ENCODE results near the gene BLMH. TPM values are rescaled to one million over a fixed set of nuclear protein-coding genes. Genes with fewer than 3 reads are reported as not detected.

BLMH gene
- total RNA-seq, 2 experiments from 2014 or later = 47.0 to 52.7 TPM

DNA sequence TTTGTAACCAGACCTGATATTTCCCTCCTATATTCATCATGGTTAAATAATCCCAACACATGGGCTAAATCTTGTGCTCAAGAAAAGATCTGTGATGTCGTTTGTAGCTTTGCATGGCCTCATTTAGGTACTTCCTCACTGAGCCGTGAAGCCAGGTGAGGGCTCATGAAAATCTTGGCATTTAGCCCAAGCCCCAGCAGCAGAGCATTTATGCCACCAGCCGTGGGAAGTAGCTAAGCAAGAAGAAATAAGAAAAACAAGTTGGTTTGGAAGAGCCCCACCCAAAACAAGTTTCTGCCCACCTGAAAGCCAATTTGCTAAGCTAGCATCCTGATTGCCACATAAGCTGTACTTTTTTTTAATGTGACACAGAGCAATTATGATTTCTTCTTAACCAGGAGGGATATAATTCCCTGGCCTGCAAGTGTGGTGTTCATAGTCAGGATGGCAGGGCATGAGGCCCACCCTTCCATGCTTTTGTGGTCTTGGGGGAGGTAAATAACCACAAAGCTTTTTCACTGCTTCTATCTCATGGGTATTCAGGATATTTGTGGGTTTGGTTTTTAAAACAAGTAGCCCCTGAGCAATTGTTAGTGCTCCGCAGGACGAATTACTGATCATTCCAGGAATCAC is 31.6 kb upstream of the BLMH start:
- CTCF ChIA-PET = interaction anchor here (0.6 to 1.5 kb wide), 4 partner anchors 10 to 515 kb away, joined by 3 to 7 read pairs (median 4); no protein-coding TSS in a partner anchor
- peak; percentile 33 for DNase-seq
- Mint-ChIP-seq H3K9me3 (no peaks in the 10 kb centered on the region), H3K27me3 (peaks cover 2% of the 10 kb centered on the region), H3K4me1 (peaks cover 24% of the 10 kb centered on the region), H3K4me3 (no peak overlapping the region), H3K27ac (peak overlapping the region; percentile 67), H3K36me3 (ENCODE audit: low read depth) (no peaks in the 10 kb centered on the region)
- POLR2A ChIA-PET = no interaction called here

DNA sequence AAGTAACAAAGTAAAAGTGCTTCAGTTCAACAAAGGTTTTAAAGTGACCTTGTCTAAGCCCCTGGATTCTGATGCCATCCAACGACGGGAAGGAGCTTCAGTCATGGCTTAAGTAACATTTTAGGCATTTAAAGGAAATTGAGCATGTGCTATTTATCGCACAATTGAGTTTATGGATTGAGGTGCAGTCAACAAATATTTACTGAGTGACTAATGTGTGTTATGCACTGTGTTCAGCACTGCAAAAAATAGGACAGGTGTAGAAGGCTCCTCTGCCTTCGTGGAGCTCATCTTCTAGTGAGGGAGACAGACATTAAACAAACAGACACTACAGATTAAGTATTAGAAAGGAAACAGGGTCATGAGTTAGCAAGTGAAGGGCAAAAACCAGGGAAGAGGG is 29.6 kb upstream of the BLMH start:
- no peaks in the 10 kb centered on the region for H3K27me3 Mint-ChIP-seq
- ChIA-PET POLR2A (interaction anchor here (0.6 kb wide), 1 partner anchor 123 kb away, joined by 3 read pairs; no protein-coding TSS in a partner anchor), CTCF (interaction anchor here (0.7 to 1.5 kb wide), 2 partner anchors 9 to 14 kb away, joined by 3 read pairs; no protein-coding TSS in a partner anchor)
- no peaks in the 10 kb centered on the region for H3K36me3 Mint-ChIP-seq (ENCODE audit: low read depth)
- no peak for DNase-seq
- H3K9me3 Mint-ChIP-seq = no peaks in the 10 kb centered on the region
- H3K27ac Mint-ChIP-seq = no peak overlapping the region
- H3K4me3 Mint-ChIP-seq = no peak overlapping the region
- H3K4me1 Mint-ChIP-seq = peaks cover 23% of the 10 kb centered on the region

DNA sequence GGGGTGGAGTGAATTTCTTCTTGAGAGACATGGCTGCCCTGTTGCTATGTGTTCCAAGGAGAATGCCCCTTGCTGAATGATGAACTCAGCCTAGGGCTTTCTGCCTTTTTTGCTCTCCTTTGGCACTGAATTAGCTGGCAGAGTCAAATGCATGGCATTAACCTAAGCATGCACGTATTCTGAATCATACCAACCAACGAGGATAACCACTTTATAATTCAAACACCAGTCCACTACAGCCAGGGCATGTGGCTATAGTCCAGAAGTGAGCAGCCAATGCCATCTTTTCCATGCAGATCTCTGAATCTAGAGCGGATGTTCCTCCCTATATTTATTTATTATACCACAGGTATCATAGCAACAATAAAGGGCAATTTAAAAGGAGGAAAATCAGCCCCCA is 26.4 kb upstream of the BLMH start:
- ChIA-PET CTCF (interaction anchor here (0.6 to 1.1 kb wide), 2 partner anchors 11 to 193 kb away, joined by 3 read pairs; no protein-coding TSS in a partner anchor), POLR2A (interaction anchor here (0.6 kb wide), 1 partner anchor 1621 kb away, joined by 3 read pairs; no protein-coding TSS in a partner anchor)
- Mint-ChIP-seq H3K27me3 (peaks cover 2% of the 10 kb centered on the region), H3K36me3 (ENCODE audit: low read depth) (no peaks in the 10 kb centered on the region), H3K4me1 (peaks cover 5% of the 10 kb centered on the region), H3K9me3 (no peaks in the 10 kb centered on the region), H3K4me3 (no peak overlapping the region), H3K27ac (no peak overlapping the region)
- no peak for DNase-seq

DNA sequence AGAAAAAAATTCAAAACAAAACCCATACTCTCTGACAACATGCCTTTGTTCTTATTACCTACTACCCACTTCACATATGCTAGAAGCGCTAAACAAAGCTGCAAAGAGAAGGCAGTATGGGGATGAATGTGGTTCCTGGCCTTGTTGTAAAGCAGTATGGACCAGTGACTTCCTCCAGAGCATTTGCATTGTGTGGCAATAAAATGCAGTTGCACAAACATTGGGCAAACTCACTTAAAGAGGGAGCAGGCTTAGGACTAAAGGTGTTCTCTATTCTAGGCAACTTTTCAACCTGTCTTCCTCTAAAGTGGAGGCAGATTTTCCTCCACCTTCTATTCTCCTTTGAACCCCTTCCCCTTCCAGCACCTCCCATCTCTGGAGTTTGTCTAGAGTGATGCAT is 25.0 kb upstream of the BLMH start:
- Mint-ChIP-seq H3K9me3 (no peaks in the 10 kb centered on the region), H3K27ac (no peak overlapping the region), H3K27me3 (peaks cover 9% of the 10 kb centered on the region), H3K4me3 (no peak overlapping the region), H3K4me1 (no peaks in the 10 kb centered on the region), H3K36me3 (ENCODE audit: low read depth) (no peaks in the 10 kb centered on the region)
- DNase-seq = no peak
- CTCF ChIA-PET = interaction anchor here (1.0 kb wide), 1 partner anchor 25 kb away, joined by 3 read pairs; the partner anchor contains the start of gene BLMH
- POLR2A ChIA-PET = no interaction called here

DNA sequence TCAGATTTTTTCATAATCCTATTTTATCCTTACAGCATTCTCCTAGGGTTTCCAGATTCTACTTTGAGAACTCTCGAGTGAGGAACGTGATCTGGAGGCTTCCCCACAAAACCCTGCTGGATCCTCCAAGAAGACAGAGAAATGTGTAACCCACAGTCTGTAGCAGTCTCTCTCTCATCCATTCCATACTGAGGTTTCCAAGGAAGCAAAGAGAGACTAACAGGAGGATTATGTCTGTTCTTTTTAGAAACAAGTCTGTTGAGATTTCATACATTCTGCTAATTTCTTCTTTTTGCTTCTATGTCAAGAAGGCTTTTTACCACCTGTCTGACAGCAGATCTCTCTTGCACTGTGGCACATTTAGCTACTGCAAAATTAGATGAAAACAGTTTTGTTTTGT is 23.4 kb upstream of the BLMH start:
- Mint-ChIP-seq H3K27me3 (peaks cover 9% of the 10 kb centered on the region), H3K36me3 (ENCODE audit: low read depth) (no peaks in the 10 kb centered on the region), H3K27ac (no peak overlapping the region), H3K4me1 (no peaks in the 10 kb centered on the region), H3K9me3 (no peaks in the 10 kb centered on the region), H3K4me3 (no peak overlapping the region)
- CTCF ChIA-PET = interaction anchor here (0.6 kb wide), 1 partner anchor 40 kb away, joined by 3 read pairs; no protein-coding TSS in a partner anchor
- DNase-seq = no peak
- POLR2A ChIA-PET = no interaction called here

DNA sequence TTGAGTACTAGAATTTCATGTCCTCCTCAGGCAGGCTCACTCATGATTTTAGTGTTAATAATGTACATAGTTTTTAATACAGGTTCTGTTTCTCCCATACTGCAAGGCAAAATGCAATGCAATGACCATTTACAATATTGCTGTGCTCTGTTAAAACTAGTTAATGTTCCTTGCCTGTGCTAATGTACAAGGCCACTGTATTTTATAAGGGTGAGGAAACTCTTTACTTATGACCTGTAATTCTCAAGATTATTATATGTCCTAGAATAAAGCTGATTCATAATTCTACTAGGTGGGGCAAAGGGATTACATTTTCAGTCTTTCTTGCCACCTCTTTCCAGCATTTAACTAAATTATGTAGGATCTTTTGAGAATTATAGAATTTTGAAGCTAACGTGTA is 22.7 kb upstream of the BLMH start:
- no peak for DNase-seq
- Mint-ChIP-seq H3K36me3 (ENCODE audit: low read depth) (no peaks in the 10 kb centered on the region), H3K27ac (no peak overlapping the region), H3K9me3 (no peaks in the 10 kb centered on the region), H3K4me3 (no peak overlapping the region), H3K4me1 (no peaks in the 10 kb centered on the region), H3K27me3 (peaks cover 9% of the 10 kb centered on the region)
- CTCF ChIA-PET = interaction anchor here (0.6 kb wide), 1 partner anchor 40 kb away, joined by 3 read pairs; no protein-coding TSS in a partner anchor
- POLR2A ChIA-PET = no interaction called here

DNA sequence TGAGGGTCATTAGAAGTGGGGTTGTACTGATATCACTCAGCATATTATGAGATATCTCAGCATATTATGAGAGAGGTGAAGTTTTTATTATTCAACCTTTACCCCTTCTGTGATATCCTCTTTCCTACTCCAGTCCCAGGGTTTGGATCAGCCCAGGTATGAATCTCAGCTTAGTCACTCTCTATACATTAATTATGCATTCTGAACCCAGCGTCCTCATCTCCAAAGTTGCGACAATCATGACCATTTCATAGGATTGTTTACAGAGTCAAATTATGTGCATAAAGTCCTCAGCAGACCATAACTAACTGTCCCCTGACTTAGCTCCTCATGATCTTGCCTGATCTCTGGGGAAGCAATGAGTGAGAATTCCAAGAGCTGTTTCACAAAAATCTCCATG is 20.5 kb upstream of the BLMH start:
- POLR2A ChIA-PET = no interaction called here
- no peaks in the 10 kb centered on the region for H3K36me3 Mint-ChIP-seq (ENCODE audit: low read depth)

DNA sequence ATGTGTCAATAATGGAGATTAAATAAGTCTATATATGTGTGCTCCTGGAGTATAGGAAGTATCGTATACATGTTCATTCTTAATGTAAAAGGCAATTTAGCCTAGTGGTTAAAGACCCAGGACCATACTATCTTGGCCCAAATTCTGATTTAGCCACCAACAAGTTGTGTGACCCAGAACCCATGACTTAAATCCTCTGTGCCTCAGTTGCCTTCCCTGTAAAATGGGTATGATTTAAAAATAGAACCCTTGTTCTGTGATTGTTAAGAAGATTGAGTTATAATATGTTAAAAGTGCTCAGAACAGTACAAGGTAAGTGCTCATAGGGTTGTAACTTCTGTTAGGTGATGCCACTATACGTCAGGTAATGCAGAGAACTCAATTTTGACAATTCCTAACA is 18.8 kb upstream of the BLMH start:
- H3K36me3 Mint-ChIP-seq (ENCODE audit: low read depth) = no peaks in the 10 kb centered on the region
- H3K4me1 Mint-ChIP-seq = no peaks in the 10 kb centered on the region

More for the DNA sequence above, 20.5 kb upstream of the BLMH start:
- no peak for DNase-seq
- no peaks in the 10 kb centered on the region for H3K9me3 Mint-ChIP-seq
- CTCF ChIA-PET = interaction anchor here (0.7 kb wide), 1 partner anchor 146 kb away, joined by 5 read pairs; no protein-coding TSS in a partner anchor
- no peaks in the 10 kb centered on the region for H3K4me1 Mint-ChIP-seq
- no peak overlapping the region for H3K27ac Mint-ChIP-seq
- H3K27me3 Mint-ChIP-seq = peaks cover 11% of the 10 kb centered on the region
- H3K4me3 Mint-ChIP-seq = no peak overlapping the region

DNA sequence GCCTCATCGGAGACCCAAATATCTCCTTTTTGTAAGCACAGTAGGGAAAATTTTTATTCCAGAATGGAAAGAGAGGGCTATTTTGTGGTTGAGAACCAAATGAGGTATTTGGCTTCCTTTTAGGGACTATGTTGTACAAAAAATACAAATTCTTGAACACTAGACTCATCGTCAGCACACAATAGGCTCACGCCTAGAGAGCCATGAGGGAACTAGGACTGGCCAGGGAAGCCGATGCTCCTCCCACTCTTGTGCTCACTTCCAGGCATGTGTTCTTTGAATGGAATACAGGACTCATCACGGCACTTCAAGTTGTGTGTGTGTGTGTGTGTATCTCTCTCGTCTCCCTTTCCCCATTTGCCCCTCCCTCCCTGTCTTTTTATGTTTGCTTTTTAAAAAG is 17.8 kb upstream of the BLMH start:
- H3K36me3 Mint-ChIP-seq (ENCODE audit: low read depth) = no peaks in the 10 kb centered on the region
- no peaks in the 10 kb centered on the region for H3K4me1 Mint-ChIP-seq
- H3K27ac Mint-ChIP-seq = no peak overlapping the region
- ChIA-PET POLR2A (no interaction called here), CTCF (no interaction called here)
- DNase-seq = no peak
- peaks cover 13% of the 10 kb centered on the region for H3K27me3 Mint-ChIP-seq
- no peak overlapping the region for H3K4me3 Mint-ChIP-seq
- H3K9me3 Mint-ChIP-seq = no peaks in the 10 kb centered on the region

More for the DNA sequence above, 18.8 kb upstream of the BLMH start:
- H3K27me3 Mint-ChIP-seq = peaks cover 11% of the 10 kb centered on the region
- no peak overlapping the region for H3K27ac Mint-ChIP-seq
- H3K4me3 Mint-ChIP-seq = no peak overlapping the region
- DNase-seq = no peak
- ChIA-PET CTCF (no interaction called here), POLR2A (no interaction called here)
- no peaks in the 10 kb centered on the region for H3K9me3 Mint-ChIP-seq

DNA sequence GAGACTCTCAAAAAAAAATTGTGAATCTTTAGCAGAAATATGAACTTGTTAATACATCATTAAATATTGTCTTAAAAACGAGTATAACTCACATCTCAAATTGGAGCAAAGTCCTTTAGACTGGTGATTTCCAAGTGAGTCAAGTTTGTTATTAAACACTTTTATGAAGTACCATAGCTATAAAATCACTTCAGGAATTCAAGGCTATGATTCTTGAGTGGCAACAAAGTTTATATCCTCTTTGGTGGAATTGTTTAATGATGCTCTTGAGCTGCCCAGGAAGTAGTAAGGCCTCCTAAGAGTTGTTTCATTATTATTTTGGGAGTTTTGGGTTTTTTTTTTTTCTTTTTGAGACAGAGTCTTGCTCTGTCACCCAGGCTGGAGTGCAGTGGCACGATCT is 16.7 kb upstream of the BLMH start:
- Mint-ChIP-seq H3K27me3 (peaks cover 11% of the 10 kb centered on the region), H3K4me1 (no peaks in the 10 kb centered on the region), H3K36me3 (ENCODE audit: low read depth) (no peaks in the 10 kb centered on the region), H3K9me3 (no peaks in the 10 kb centered on the region), H3K4me3 (no peak overlapping the region), H3K27ac (no peak overlapping the region)
- POLR2A ChIA-PET = no interaction called here
- CTCF ChIA-PET = interaction anchor here (0.6 kb wide), 1 partner anchor 103 kb away, joined by 4 read pairs; no protein-coding TSS in a partner anchor
- no peak for DNase-seq

DNA sequence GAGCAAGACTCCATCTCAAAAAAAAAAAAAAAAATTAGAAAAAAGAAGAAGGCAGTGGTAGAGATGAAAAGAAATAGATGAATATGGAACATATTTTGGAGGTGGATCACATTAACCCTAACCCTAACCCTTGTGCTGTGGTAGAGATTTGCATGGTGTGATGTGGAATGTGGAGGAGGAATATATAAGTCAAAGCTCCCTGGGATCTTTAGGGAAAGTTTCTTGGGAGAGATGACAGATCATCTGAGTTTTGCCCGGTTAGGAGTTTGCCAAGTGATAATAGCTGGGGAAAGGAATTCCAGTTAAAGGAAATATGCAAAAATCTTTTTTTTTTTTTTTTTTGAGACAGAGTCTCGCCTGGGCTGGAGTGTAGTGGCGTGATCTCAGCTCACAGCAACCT is 13.0 kb upstream of the BLMH start:
- Mint-ChIP-seq H3K36me3 (ENCODE audit: low read depth) (no peaks in the 10 kb centered on the region), H3K27me3 (peaks cover 4% of the 10 kb centered on the region)

DNA sequence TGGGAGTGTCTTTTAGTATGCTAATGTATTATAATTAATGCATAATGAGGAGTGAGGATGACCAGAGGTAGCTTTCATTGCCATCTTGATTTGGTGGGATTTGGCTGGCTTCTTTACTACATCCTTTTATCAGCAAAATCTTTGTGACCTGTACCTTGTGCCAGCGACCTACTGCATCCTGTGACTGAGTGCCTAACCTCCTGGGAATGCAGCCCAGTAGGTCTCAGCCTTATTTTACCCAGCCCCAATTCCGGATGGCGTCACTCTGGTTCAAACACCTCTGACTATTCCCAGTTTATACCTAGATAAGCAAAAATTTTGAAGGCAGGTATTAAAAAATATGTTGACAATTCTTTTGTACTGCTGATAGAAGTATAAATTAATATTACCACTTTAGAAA is 10.5 kb upstream of the BLMH start:
- Mint-ChIP-seq H3K4me1 (peaks cover 3% of the 10 kb centered on the region), H3K36me3 (ENCODE audit: low read depth) (no peaks in the 10 kb centered on the region), H3K4me3 (no peak overlapping the region), H3K27ac (no peak overlapping the region), H3K9me3 (peaks cover 5% of the 10 kb centered on the region), H3K27me3 (peaks cover 1% of the 10 kb centered on the region)
- no peak for DNase-seq
- ChIA-PET POLR2A (no interaction called here), CTCF (interaction anchor here (1.3 kb wide), 1 partner anchor 31 kb away, joined by 3 read pairs; no protein-coding TSS in a partner anchor)

More for the DNA sequence above, 13.0 kb upstream of the BLMH start:
- DNase-seq = no peak
- Mint-ChIP-seq H3K4me1 (peaks cover 3% of the 10 kb centered on the region), H3K27ac (no peak overlapping the region), H3K4me3 (no peak overlapping the region), H3K9me3 (peaks cover 5% of the 10 kb centered on the region)
- CTCF ChIA-PET = interaction anchor here (0.6 to 0.7 kb wide), 2 partner anchors 53 to 86 kb away, joined by 3 to 4 read pairs; no protein-coding TSS in a partner anchor
- POLR2A ChIA-PET = no interaction called here

DNA sequence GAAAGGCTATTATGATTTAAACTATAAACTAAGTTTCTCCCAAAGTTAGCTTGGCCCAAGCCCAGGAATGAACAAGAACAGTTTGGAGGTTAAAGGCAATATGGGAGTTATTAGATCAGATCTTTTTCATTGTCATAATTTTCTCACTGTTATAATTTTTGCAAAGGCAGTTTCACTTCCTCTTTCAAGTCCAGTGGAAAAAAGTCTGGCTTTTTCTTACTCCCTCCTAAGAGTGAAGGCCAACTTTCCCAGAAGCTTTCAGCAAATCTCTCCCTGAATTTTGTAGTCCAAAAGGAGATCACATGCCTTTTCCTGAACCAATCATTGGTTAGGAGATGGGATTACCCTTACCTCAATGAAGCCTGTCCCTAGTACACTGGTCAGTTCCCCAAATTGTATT is 9.1 kb upstream of the BLMH start:
- Mint-ChIP-seq H3K4me1 (peaks cover 3% of the 10 kb centered on the region), H3K27ac (no peak overlapping the region), H3K4me3 (no peak overlapping the region), H3K36me3 (ENCODE audit: low read depth) (no peaks in the 10 kb centered on the region), H3K27me3 (peaks cover 1% of the 10 kb centered on the region), H3K9me3 (peaks cover 5% of the 10 kb centered on the region)
- ChIA-PET POLR2A (no interaction called here), CTCF (no interaction called here)
- DNase-seq = no peak
